Mesangial cell (primary cell): ENCODE results near the gene S100A3. TPM values are rescaled to one million over a fixed set of nuclear protein-coding genes. Genes with fewer than 3 reads are reported as not detected.

Experiments
- total RNA-seq: library from RNA; depleted of rRNA; stranded (reverse); fragments of >200 nt; gene quantifications from 2 replicates; pipeline ENCODE4 v1.2.3, GENCODE V29; 2015

Gene S100A3
- total RNA-seq = 5.8 and 42.2 TPM in 2 replicates

GRCh38 chr1:153548722-153549688 lies at the start of gene S100A3:
TSS of gene S100A3 (minus strand) at chr1:153549258. CDS start at chr1:153548485, 773 bp downstream.

GRCh38 chr1:153565529-153566374 lies 16.7 kb upstream of the S100A3 start, which contains the start of gene S100A2:
TSS of gene S100A2 (minus strand) at chr1:153565844. CDS start at chr1:153563877, 1,967 bp downstream.

GRCh38 chr1:153545067-153546055 lies 3.7 kb downstream of the S100A3 start, which contains the start of gene S100A4:
TSS of gene S100A4 (minus strand) at chr1:153545806. CDS start at chr1:153544794, 1,012 bp downstream.

GRCh38 chr1:153540394-153541361 lies 8.4 kb downstream of the S100A3 start, which contains the start of gene S100A5:
TSS of gene S100A5 (minus strand) at chr1:153540934. CDS start at chr1:153540191, 743 bp downstream.

GRCh38 chr1:153535242-153536011 lies 13.6 kb downstream of the S100A3 start, which contains the start of gene S100A6:
TSS of gene S100A6 (minus strand) at chr1:153535991. CDS start at chr1:153535339, 652 bp downstream.

Other genes with a start within 250 kb of the S100A3 start
- not detected in 2 replicates for gene PGLYRP3, start 236.3 kb downstream of the S100A3 start, total RNA-seq
- not detected in 2 replicates for gene PGLYRP4, start 200.4 kb downstream of the S100A3 start, total RNA-seq
- gene S100A9, start 191.4 kb downstream of the S100A3 start, total RNA-seq = not detected in 2 replicates
- not detected in 2 replicates for gene S100A12, start 173.6 kb downstream of the S100A3 start, total RNA-seq
- gene S100A8, start 158.2 kb downstream of the S100A3 start, total RNA-seq = not detected in 2 replicates
- gene S100A7A, start 132.7 kb downstream of the S100A3 start, total RNA-seq = not detected in 2 replicates
- gene S100A7, start 88.6 kb downstream of the S100A3 start, total RNA-seq = not detected in 2 replicates
- gene S100A6, start 13.3 kb downstream of the S100A3 start, total RNA-seq = 1,631 and 1,651 TPM in 2 replicates
- gene S100A5, start 8.3 kb downstream of the S100A3 start, total RNA-seq = 0.16 and 2.5 TPM in 2 replicates
- 21.2 and 31.3 TPM in 2 replicates for gene S100A4, start 3.5 kb downstream of the S100A3 start, total RNA-seq
- 3.5 and 21.7 TPM in 2 replicates for gene S100A2, start 16.6 kb upstream of the S100A3 start, total RNA-seq
- 433 and 734 TPM in 2 replicates for gene S100A16, start 63.9 kb upstream of the S100A3 start, total RNA-seq
- gene S100A14, start 67.1 kb upstream of the S100A3 start, total RNA-seq = 1.1 TPM in 1 of 2 replicates, not detected in the other
- gene S100A13, start 78.2 kb upstream of the S100A3 start, total RNA-seq = 146 and 185 TPM in 2 replicates
- gene S100A1, start 79.2 kb upstream of the S100A3 start, total RNA-seq = 4.4 TPM in 1 of 2 replicates, not detected in the other
- gene CHTOP, start 84.8 kb upstream of the S100A3 start, total RNA-seq = 36.4 and 38.1 TPM in 2 replicates
- 64.7 and 84.4 TPM in 2 replicates for gene SNAPIN, start 109.4 kb upstream of the S100A3 start, total RNA-seq
- 133 and 266 TPM in 2 replicates for gene ILF2, start 121.7 kb upstream of the S100A3 start, total RNA-seq
- 4.7 and 74.3 TPM in 2 replicates for gene NPR1, start 129.4 kb upstream of the S100A3 start, total RNA-seq
- 28.2 and 39.3 TPM in 2 replicates for gene INTS3, start 178.8 kb upstream of the S100A3 start, total RNA-seq
- gene SLC27A3, start 226.1 kb upstream of the S100A3 start, total RNA-seq = 7.3 and 24.0 TPM in 2 replicates